Articular chondrocyte of knee joint (primary cell): ENCODE measurements around the gene TCEAL6. TPM values are rescaled to one million over a fixed set of nuclear protein-coding genes. Genes with fewer than 3 reads are reported as not detected.

ENCODE experiments used
- total RNA-seq: library from RNA; depleted of rRNA; stranded (reverse); fragments of >200 nt; gene quantifications from 2 replicates; pipeline ENCODE4 v1.2.3, GENCODE V29; 2012

Gene TCEAL6
- total RNA-seq = not detected in 2 replicates

DNA sequence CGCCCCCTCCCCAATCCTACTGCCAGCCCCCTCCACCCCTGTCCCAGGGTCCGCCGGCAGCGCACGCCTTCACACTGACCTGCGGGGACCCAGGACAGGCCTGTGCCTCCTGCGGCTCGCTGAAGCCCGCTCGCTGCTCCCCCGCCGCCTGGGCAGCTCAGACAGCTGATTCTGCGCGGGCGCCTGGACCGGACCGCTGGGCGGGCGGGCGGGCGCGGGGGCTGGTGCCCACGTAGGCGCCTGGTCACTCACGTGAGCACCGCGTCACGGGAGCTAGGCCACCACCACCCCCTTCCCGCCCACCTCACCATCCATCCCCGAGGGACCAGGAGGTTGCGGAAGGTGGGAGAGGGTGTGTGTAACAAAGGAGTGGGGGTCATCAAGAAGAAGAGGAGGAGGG, at the start of gene TCEAL6:
TSS of gene TCEAL6 (minus strand) at position 208 of the 400 bp plus-strand sequence.

DNA sequence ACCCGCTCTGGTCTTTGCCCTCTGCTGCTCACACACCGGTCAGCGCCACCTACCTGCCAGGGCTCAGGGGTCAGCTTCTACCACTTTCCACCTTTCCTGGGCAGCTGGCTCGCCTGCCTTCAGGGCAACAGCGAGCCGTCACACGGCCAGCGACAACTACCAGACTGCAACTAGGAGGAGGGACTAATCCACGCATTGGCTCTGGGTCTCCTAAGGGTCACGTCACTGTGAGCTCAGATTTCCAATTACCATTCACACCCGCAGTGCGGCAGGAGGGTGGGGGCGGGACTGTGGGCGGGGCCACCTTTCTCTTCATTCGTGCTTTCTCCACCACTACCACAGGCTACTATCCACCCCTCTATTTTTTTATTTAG, 13.5 kb upstream of the TCEAL6 start, which contains the start of gene BEX5:
TSS of gene BEX5 (minus strand) at position 172 of the 374 bp plus-strand sequence. CDS start 1,712 bp downstream, outside the sequence.

DNA sequence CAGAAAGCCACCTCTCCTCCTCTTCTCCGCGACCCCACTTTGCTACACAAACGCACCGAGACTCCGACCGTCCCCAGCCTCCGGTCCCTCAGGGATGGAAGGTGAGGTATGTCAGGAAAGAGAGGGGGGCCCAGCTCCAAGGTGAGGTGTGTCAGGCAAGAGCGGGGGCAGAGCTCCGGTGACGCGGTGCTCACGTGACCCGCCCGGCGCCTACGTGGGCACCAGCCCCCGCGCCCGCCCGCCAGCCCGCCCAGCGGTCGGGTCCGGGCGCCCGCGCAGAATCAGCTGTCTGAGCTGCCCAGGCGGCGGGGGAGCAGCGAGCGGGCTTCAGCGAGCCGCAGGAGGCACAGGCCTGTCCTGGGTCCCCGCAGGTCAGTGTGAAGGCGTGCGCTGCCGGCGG, 16.8 kb downstream of the TCEAL6 start, which contains the start of gene TCEAL2:
TSS of gene TCEAL2 (plus strand) at position 244 of the 400 bp plus-strand sequence. CDS start 1,152 bp downstream, outside the sequence.

Other genes starting within 250 kb of the TCEAL6 start
- gene ZMAT1, start 210.5 kb downstream of the TCEAL6 start, total RNA-seq = 1.4 TPM in 2 replicates
- gene TCEAL2, start 16.8 kb downstream of the TCEAL6 start, total RNA-seq = 2.6 and 4.6 TPM in 2 replicates
- 0.78 and 0.97 TPM in 2 replicates for gene BEX5, start 13.5 kb upstream of the TCEAL6 start, total RNA-seq
- gene TCP11X1, start 72.8 kb upstream of the TCEAL6 start, total RNA-seq = not detected in 2 replicates
- not detected in 2 replicates for gene NXF2, start 104.7 kb upstream of the TCEAL6 start, total RNA-seq